Stimulated activated CD4-positive, alpha-beta T cell treated with anti-CD3 and anti-CD28 coated beads, Interleukin-12 subunit alpha, Interleukin-12 subunit beta, amount 100 ng/mL, for 48 hours (primary cell): ENCODE measurements around the gene CAMKK2.
"Not testable (repeated sequence)": the region's sequence is repeated elsewhere in the genome, so short reads cannot be mapped to it uniquely, and the experiment has no call there.

ENCODE experiments used
- DNase-seq, 3 donors: peaks; one replicate each; pipeline ENCODE4 v3.0.0-alpha.2; 2020; ENCODE audit warnings: low read depth in 2 of 3, low spot score in 1 of 3

CAMKK2 gene

GRCh38 chr12:121202407-121203355 is 93.8 kb downstream of the CAMKK2 start:
- DNase-seq = no peak

GRCh38 chr12:121201140-121201539 is 95.4 kb downstream of the CAMKK2 start:
- DNase-seq = not testable (repeated sequence)

- DNase-seq = no peak
These were observed 97.6 kb downstream of the CAMKK2 start for GRCh38 chr12:121198949-121199348.

- DNase-seq = no peak
These were observed 99.6 kb downstream of the CAMKK2 start for GRCh38 chr12:121196902-121197301.

GRCh38 chr12:121191151-121191550 is 105.4 kb downstream of the CAMKK2 start:
- no peak for DNase-seq

- no peak for DNase-seq
These were observed 105.9 kb downstream of the CAMKK2 start for GRCh38 chr12:121190523-121191031.

- DNase-seq = no peak
These were observed 106.8 kb downstream of the CAMKK2 start for GRCh38 chr12:121189619-121190155.

- no peak for DNase-seq
These were observed 107.4 kb downstream of the CAMKK2 start for GRCh38 chr12:121189131-121189530.

- DNase-seq = no peak
These were observed 108.3 kb downstream of the CAMKK2 start for GRCh38 chr12:121188227-121188626.
